ENCODE results near the gene CCDC8. TPM values are rescaled to one million over a fixed set of nuclear protein-coding genes. Genes with fewer than 3 reads are reported as not detected.

Gene CCDC8
- total RNA-seq, 1 experiment from 2014 or later: 27.5 TPM

DNA sequence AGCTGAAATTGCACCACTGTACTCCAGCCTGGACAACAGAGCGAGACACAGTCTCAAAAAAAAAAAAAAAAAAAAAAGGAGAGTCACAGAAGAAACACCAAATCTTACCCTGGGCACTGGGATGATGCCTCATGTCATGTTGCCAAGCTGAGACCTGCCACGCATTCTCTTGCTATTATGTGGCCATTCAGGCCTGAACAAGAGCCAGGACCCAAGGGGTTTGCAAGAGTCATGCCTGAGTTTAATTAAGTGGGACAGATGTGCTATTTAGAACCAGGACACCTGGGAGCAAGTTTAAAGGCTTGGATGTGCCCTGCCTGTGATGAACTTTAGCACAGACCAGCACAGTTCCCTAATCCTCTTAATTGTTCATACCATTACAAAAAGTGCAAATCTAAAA is 48.2 kb upstream of the CCDC8 start:
- no peak overlapping the region for H2BK5ac ChIP-seq (ENCODE audit: insufficient read length, low read length)
- no peak overlapping the region for H2BK12ac ChIP-seq (ENCODE audit: insufficient read length, low read depth, low read length)
- no peak overlapping the region for H2BK120ac ChIP-seq (ENCODE audit: low read depth, low read length, poor library complexity, severe bottlenecking)
- H4K8ac ChIP-seq (replicated peaks; ENCODE audit: insufficient read length, low read depth, low read length): no peak overlapping the region
- DNase-seq: no peak
- no peak overlapping the region for H2BK15ac ChIP-seq (ENCODE audit: low read depth, low read length)
- no peaks in the 10 kb centered on the region for H3K9me3 Mint-ChIP-seq
- H3K23ac ChIP-seq (ENCODE audit: insufficient read length, low read depth, low read length): no peak overlapping the region
- no peak overlapping the region for H3K27ac ChIP-seq (ENCODE audit: insufficient read length, low read depth, low read length)
- H3K4ac ChIP-seq (ENCODE audit: low read depth, low read length): no peak overlapping the region
- H3K4me1 ChIP-seq (ENCODE audit: insufficient read depth, low read length): no peaks in the 10 kb centered on the region
- no peak overlapping the region for H3K4me3 Mint-ChIP-seq
- no peak overlapping the region for H3K56ac ChIP-seq (ENCODE audit: insufficient read length, low read depth, low read length)
- no peak overlapping the region for H3K18ac ChIP-seq (ENCODE audit: insufficient read length, low read depth, low read length)
- H3K79me2 ChIP-seq (ENCODE audit: insufficient read depth, low read length): no peaks in the 10 kb centered on the region
- no peaks in the 10 kb centered on the region for H3K27me3 Mint-ChIP-seq (ENCODE audit: low read depth)
- no peaks in the 10 kb centered on the region for H3K23me2 ChIP-seq (ENCODE audit: insufficient read length, low read depth, low read length, poor library complexity, severe bottlenecking)
- H3K4me2 ChIP-seq (ENCODE audit: insufficient read depth, insufficient read length, low read length): no peak overlapping the region
- no peak overlapping the region for H3T11ph ChIP-seq (ENCODE audit: low read length)
- H2AFZ ChIP-seq (ENCODE audit: low read length): no peak overlapping the region
- H3K79me1 ChIP-seq (ENCODE audit: insufficient read depth, low read depth, low read length, poor library complexity, severe bottlenecking): no peaks in the 10 kb centered on the region
- H4K91ac ChIP-seq (ENCODE audit: insufficient read length, low read depth, low read length): no peak overlapping the region
- H2AK5ac ChIP-seq (ENCODE audit: insufficient read length, low read length): no peak overlapping the region
- no peak overlapping the region for H3K14ac ChIP-seq (ENCODE audit: insufficient read depth, low read length)
- no peaks in the 10 kb centered on the region for H4K20me1 ChIP-seq (ENCODE audit: control insufficient read depth, insufficient read depth, insufficient read length)
- H3K9ac ChIP-seq (ENCODE audit: extremely low read depth, insufficient read length, low read length): no peak overlapping the region
- no peaks in the 10 kb centered on the region for H3K9me3 ChIP-seq (ENCODE audit: control insufficient read depth, low read depth, low read length)
- WGBS (ENCODE audit: extremely low coverage, insufficient read length, low lambda C conversion rate): no CpG with 5 or more reads among the region's 2 CpGs
- peaks cover 0 to 12% (median 7%) of the 10 kb centered on the region in 3 experiments; a peak in 5 of 7 replicates for H3K36me3 Mint-ChIP-seq (ENCODE audit: insufficient read depth in 1 of 3, low read depth in 3 of 3)
- H3K27me3 ChIP-seq (ENCODE audit: insufficient read depth, low read length): no peaks in the 10 kb centered on the region
- H3K4me1 Mint-ChIP-seq: peaks cover 0 to 4% of the 10 kb centered on the region in 2 experiments; a peak in 1 of 4 replicates
- H4K5ac ChIP-seq (ENCODE audit: insufficient read length, low read depth, low read length): no peak overlapping the region
- TF ChIP-seq, protein P1, sequence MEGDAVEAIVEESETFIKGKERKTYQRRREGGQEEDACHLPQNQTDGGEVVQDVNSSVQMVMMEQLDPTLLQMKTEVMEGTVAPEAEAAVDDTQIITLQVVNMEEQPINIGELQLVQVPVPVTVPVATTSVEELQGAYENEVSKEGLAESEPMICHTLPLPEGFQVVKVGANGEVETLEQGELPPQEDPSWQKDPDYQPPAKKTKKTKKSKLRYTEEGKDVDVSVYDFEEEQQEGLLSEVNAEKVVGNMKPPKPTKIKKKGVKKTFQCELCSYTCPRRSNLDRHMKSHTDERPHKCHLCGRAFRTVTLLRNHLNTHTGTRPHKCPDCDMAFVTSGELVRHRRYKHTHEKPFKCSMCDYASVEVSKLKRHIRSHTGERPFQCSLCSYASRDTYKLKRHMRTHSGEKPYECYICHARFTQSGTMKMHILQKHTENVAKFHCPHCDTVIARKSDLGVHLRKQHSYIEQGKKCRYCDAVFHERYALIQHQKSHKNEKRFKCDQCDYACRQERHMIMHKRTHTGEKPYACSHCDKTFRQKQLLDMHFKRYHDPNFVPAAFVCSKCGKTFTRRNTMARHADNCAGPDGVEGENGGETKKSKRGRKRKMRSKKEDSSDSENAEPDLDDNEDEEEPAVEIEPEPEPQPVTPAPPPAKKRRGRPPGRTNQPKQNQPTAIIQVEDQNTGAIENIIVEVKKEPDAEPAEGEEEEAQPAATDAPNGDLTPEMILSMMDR (conservative IDR thresholded peaks at IDR 0.05): no peak
- no peak overlapping the region for H2BK20ac ChIP-seq (ENCODE audit: low read depth, low read length, poor library complexity, severe bottlenecking)
- H3K27ac Mint-ChIP-seq: no peak overlapping the region
